Endothelial cell of umbilical vein (primary cell): ENCODE measurements around the gene ERLEC1.

Source experiments
- CTCF ChIP-seq, 2 donors: IDR thresholded peaks; 1 replicate in 1 of 2; 2 replicates in 1 of 2; pipeline ENCODE4 v1.5.1; 2011; ENCODE audit warnings: low read length in 2 of 2, mild to moderate bottlenecking in 2 of 2, moderate library complexity in 2 of 2, control low read depth in 1 of 2, inconsistent platforms in 1 of 2, low read depth in 1 of 2; ENCODE audit not compliant: insufficient read depth in 1 of 2; ENCODE audit errors: extremely low read depth in 1 of 2
- FOS ChIP-seq: IDR thresholded peaks from 2 replicates; pipeline ENCODE4 v1.6.1; 2011; ENCODE audit warnings: mild to moderate bottlenecking, low read length, moderate library complexity, borderline replicate concordance; ENCODE audit not compliant: insufficient read depth
- MAX ChIP-seq: IDR thresholded peaks from 2 replicates; pipeline ENCODE4 v1.6.1; 2011; ENCODE audit not compliant: insufficient read depth, insufficient read length
- MYC ChIP-seq: IDR thresholded peaks from one replicate; pipeline ENCODE4 v1.6.1; 2011; ENCODE audit warnings: mild to moderate bottlenecking, low read depth, low read length
- POLR2A ChIP-seq: IDR thresholded peaks from 2 replicates; pipeline ENCODE4 v1.6.1; 2012; ENCODE audit warnings: low read depth, mild to moderate bottlenecking, control low read depth, low read length
- POLR2AphosphoS5 ChIP-seq: IDR thresholded peaks from 2 replicates; pipeline ENCODE4 v1.6.1; 2012; ENCODE audit warnings: low read depth, mild to moderate bottlenecking, control low read depth, low read length, moderate library complexity; ENCODE audit not compliant: insufficient read depth

- TF ChIP-seq CTCF (IDR thresholded peaks at IDR 0.05; ENCODE audit: extremely low read depth in 1 of 2, insufficient read depth in 1 of 2, low read depth in 1 of 2, low read length in 2 of 2) (no peak), POLR2A (no peak), FOS (no peak), MYC (no peak), POLR2AphosphoS5 (no peak), MAX (no peak)
Measured at GRCh38 chr2:53826030-53826410, 39.2 kb downstream of the ERLEC1 start.
